SK-N-SH treated with all-trans-retinoic acid at 6 μM for 48 hours (cell line): Measurements from ENCODE around the gene CORO2A.

ENCODE experiments used
- ATAC-seq: fragments of 200-7000 bp; cut with Tn5 transposase; 3 replicates; pipeline ENCODE4 v1.9.1; 2020; ENCODE audit warnings: mild to moderate bottlenecking, moderate library complexity
- ARNTL ChIP-seq: fragments of 450-650 bp; formaldehyde crosslinking; IDR thresholded peaks from 2 replicates; pipeline ENCODE4 v1.5.0; 2020; ENCODE audit warnings: low read depth, mild to moderate bottlenecking, moderate library complexity, borderline replicate concordance
- BACH2 ChIP-seq: fragments of 250-450 bp; sonication (Bioruptor Pico); IDR thresholded peaks from 2 replicates; pipeline ENCODE4 v1.9.0; 2021; ENCODE audit warnings: mild to moderate bottlenecking, borderline replicate concordance
- CSDC2 ChIP-seq: fragments of 250-450 bp; sonication (Bioruptor Pico); IDR thresholded peaks from 2 replicates; pipeline ENCODE4 v1.5.0; 2020; ENCODE audit warnings: mild to moderate bottlenecking, moderate library complexity
- CSRNP3 ChIP-seq: fragments of 250-450 bp; sonication (Bioruptor Pico); IDR thresholded peaks from 2 replicates; pipeline ENCODE4 v1.5.1; 2021; ENCODE audit warnings: mild to moderate bottlenecking, moderate library complexity
- ESRRG ChIP-seq: fragments of 250-450 bp; sonication (Bioruptor Pico); IDR thresholded peaks from 2 replicates; pipeline ENCODE4 v1.6.1; 2021; ENCODE audit warnings: mild to moderate bottlenecking
- GLIS3 ChIP-seq: fragments of 250-450 bp; sonication (Bioruptor Pico); IDR thresholded peaks from 2 replicates; pipeline ENCODE4 v1.5.0; 2020; ENCODE audit warnings: mild to moderate bottlenecking, moderate library complexity
- OSR1 ChIP-seq: fragments of 250-450 bp; sonication (Bioruptor Pico); IDR thresholded peaks from 2 replicates; pipeline ENCODE4 v1.8.0; 2022; ENCODE audit warnings: moderate library complexity, mild to moderate bottlenecking, inconsistent platforms
- PPARA ChIP-seq: fragments of 250-450 bp; sonication (Bioruptor Pico); IDR thresholded peaks from 2 replicates; pipeline ENCODE4 v1.5.0; 2020; ENCODE audit warnings: mild to moderate bottlenecking, borderline replicate concordance
- RARB ChIP-seq: fragments of 250-450 bp; sonication (Bioruptor Pico); IDR thresholded peaks from 2 replicates; pipeline ENCODE4 v1.8.0; 2021; ENCODE audit warnings: mild to moderate bottlenecking, moderate library complexity
- SNAI2 ChIP-seq: fragments of 250-450 bp; sonication (Bioruptor Pico); IDR thresholded peaks from 2 replicates; pipeline ENCODE4 v1.5.0; 2020; ENCODE audit warnings: mild to moderate bottlenecking, moderate library complexity
- TCF4 ChIP-seq: fragments of 250-450 bp; sonication (Bioruptor Pico); IDR thresholded peaks from 2 replicates; pipeline ENCODE4 v1.8.0; 2021; ENCODE audit warnings: mild to moderate bottlenecking, moderate library complexity, borderline replicate concordance
- TOX ChIP-seq: fragments of 250-450 bp; sonication (Bioruptor Pico); IDR thresholded peaks from 2 replicates; pipeline ENCODE4 v1.8.0; 2021; ENCODE audit warnings: mild to moderate bottlenecking, moderate library complexity, borderline replicate concordance
- TSHZ2 ChIP-seq: fragments of 250-450 bp; sonication (Bioruptor Pico); IDR thresholded peaks from 2 replicates; pipeline ENCODE4 v1.5.0; 2020; ENCODE audit warnings: mild to moderate bottlenecking, moderate library complexity
- ZC3H10 ChIP-seq: fragments of 250-450 bp; sonication (Bioruptor Pico); IDR thresholded peaks from 2 replicates; pipeline ENCODE4 v1.5.1; 2021; ENCODE audit warnings: mild to moderate bottlenecking, moderate library complexity
- ZFP3 ChIP-seq: fragments of 250-450 bp; sonication (Bioruptor Pico); IDR thresholded peaks from 2 replicates; pipeline ENCODE4 v1.5.0; 2020; ENCODE audit warnings: mild to moderate bottlenecking, moderate library complexity
- ZFP30 ChIP-seq: fragments of 450-650 bp; formaldehyde crosslinking; IDR thresholded peaks from 2 replicates; pipeline ENCODE4 v1.5.0; 2022; ENCODE audit warnings: mild to moderate bottlenecking, moderate library complexity
- ZNF565 ChIP-seq: fragments of 450-650 bp; formaldehyde crosslinking; conservative IDR thresholded peaks from 2 replicates; pipeline ENCODE4 v1.5.0; 2020; ENCODE audit warnings: low read depth, mild to moderate bottlenecking, moderate library complexity
- ZNF70 ChIP-seq: fragments of 450-650 bp; formaldehyde crosslinking; IDR thresholded peaks from 2 replicates; pipeline ENCODE4 v1.5.0; 2020; ENCODE audit warnings: mild to moderate bottlenecking, moderate library complexity
- ZNF8 ChIP-seq: fragments of 450-650 bp; formaldehyde crosslinking; IDR thresholded peaks from 2 replicates; pipeline ENCODE4 v1.5.0; 2020; ENCODE audit warnings: mild to moderate bottlenecking, moderate library complexity
- TF ChIP-seq, protein P1 (sequence below): fragments of 250-450 bp; sonication (Bioruptor Pico); IDR thresholded peaks from 2 replicates; pipeline ENCODE4 v1.8.0; 2021; ENCODE audit warnings: low read depth, mild to moderate bottlenecking, moderate library complexity, borderline replicate concordance

Gene CORO2A

GRCh38 chr9:98107926-98108325 is 84.5 kb downstream of the CORO2A start:
- ATAC-seq, result no peak
- no peak for TF ChIP-seq PPARA (CRISPR knock-in tag)
- no peak for TF ChIP-seq CSDC2 (CRISPR knock-in tag)
- TF ChIP-seq ZNF565 (CRISPR knock-in tag), result no peak
- no peak for TF ChIP-seq ZNF70 (CRISPR knock-in tag)
- TF ChIP-seq RARB (CRISPR knock-in tag), result no peak
- no peak for TF ChIP-seq BACH2 (CRISPR knock-in tag)
- TF ChIP-seq ARNTL (CRISPR knock-in tag), result no peak
- TF ChIP-seq TSHZ2, result no peak
- no peak for TF ChIP-seq TCF4
- no peak for TF ChIP-seq ZC3H10 (CRISPR knock-in tag)
- TF ChIP-seq ZFP30 (CRISPR knock-in tag), result no peak
- TF ChIP-seq OSR1, result no peak
- no peak for TF ChIP-seq ZFP3
- no peak for TF ChIP-seq GLIS3 (CRISPR knock-in tag)
- TF ChIP-seq, all 23 proteins: peak for 0

DNA sequence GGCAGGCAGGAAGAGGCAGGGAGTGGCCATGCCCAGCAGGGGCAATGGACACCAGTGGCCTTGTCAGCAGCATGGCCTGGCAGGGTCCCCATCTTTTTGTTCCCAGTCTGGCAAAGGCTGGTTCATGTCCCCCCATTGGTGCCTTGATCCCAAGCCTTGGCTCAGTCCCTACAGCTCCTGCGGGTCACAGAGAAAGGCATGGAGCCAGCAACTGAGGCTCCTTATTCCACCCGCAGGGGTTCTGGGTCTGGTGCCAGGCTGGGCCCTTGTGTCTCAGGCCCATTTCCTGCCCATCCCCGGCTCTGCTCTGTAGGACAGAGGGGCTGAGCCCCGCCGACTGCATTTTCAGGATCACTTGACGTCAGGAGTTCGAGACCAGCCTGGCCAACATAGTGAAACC is 87.4 kb downstream of the CORO2A start:
- TF ChIP-seq CSRNP3 (CRISPR knock-in tag) (no peak), SNAI2 (CRISPR knock-in tag) (no peak), CSDC2 (CRISPR knock-in tag) (no peak), ESRRG (CRISPR knock-in tag) (no peak), BACH2 (CRISPR knock-in tag) (no peak), TSHZ2 (no peak), ZNF8 (CRISPR knock-in tag) (no peak), TCF4 (no peak), TOX (CRISPR knock-in tag) (no peak), ZNF70 (CRISPR knock-in tag) (no peak), GLIS3 (CRISPR knock-in tag) (no peak), ZFP3 (no peak)

GRCh38 chr9:98104445-98104881 is 88.0 kb downstream of the CORO2A start:
- TF ChIP-seq CSDC2 (CRISPR knock-in tag) (no peak), PPARA (CRISPR knock-in tag) (no peak), TCF4 (no peak), ESRRG (CRISPR knock-in tag) (no peak), TSHZ2 (no peak)
- ATAC-seq, result no peak

More for the DNA sequence above, 87.4 kb downstream of the CORO2A start:
- ATAC-seq, result no peak

- TF ChIP-seq PPARA (CRISPR knock-in tag) (no peak), ZNF565 (CRISPR knock-in tag) (no peak), OSR1 (no peak)
- TF ChIP-seq, protein P1, sequence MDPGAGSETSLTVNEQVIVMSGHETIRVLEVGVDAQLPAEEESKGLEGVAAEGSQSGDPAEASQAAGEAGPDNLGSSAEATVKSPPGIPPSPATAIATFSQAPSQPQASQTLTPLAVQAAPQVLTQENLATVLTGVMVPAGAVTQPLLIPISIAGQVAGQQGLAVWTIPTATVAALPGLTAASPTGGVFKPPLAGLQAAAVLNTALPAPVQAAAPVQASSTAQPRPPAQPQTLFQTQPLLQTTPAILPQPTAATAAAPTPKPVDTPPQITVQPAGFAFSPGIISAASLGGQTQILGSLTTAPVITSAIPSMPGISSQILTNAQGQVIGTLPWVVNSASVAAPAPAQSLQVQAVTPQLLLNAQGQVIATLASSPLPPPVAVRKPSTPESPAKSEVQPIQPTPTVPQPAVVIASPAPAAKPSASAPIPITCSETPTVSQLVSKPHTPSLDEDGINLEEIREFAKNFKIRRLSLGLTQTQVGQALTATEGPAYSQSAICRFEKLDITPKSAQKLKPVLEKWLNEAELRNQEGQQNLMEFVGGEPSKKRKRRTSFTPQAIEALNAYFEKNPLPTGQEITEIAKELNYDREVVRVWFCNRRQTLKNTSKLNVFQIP (CRISPR knock-in tag), result no peak
- TF ChIP-seq, all 23 proteins: peak for 0
- ATAC-seq, result no peak
Measured at GRCh38 chr9:98101868-98102273, 90.6 kb downstream of the CORO2A start.
